BLaER1 treated with 17β-estradiol and CSF1 and Interleukin-3, amounts not matched to agents 10 nM and 100 nM (cell line): Measurements from ENCODE around the gene PDK1.
A peak's percentile ranks its signal among the peaks of the same experiment; 100 is the strongest.
"Not testable (repeated sequence)": the region's sequence is repeated elsewhere in the genome, so short reads cannot be mapped to it uniquely, and the experiment has no call there.

ENCODE experiments used
- H3K27ac ChIP-seq, 11 experiments: shearing (Covaris generic); formaldehyde crosslinking; 2 replicates each; pipeline ENCODE4 v1.8.1; 2022
- H3K27me3 ChIP-seq, 11 experiments: shearing (Covaris generic); formaldehyde crosslinking; 2 replicates each; pipeline ENCODE4 v1.8.1; 2022
- H3K36me3 ChIP-seq, 11 experiments: shearing (Covaris generic); formaldehyde crosslinking; 2 replicates each; pipeline ENCODE4 v1.8.1; 2022
- H3K4me1 ChIP-seq, 10 experiments: shearing (Covaris generic); formaldehyde crosslinking; 2 replicates each; pipeline ENCODE4 v1.8.1; 2022
- H3K4me2 ChIP-seq, 11 experiments: shearing (Covaris generic); formaldehyde crosslinking; 2 replicates each; pipeline ENCODE4 v1.8.1; 2022
- H3K4me3 ChIP-seq, 10 experiments: shearing (Covaris generic); formaldehyde crosslinking; 2 replicates each; pipeline ENCODE4 v1.8.1; 2022
- H3K9ac ChIP-seq, 11 experiments: shearing (Covaris generic); formaldehyde crosslinking; 2 replicates each; pipeline ENCODE4 v1.8.1; 2022
- H3K9me3 ChIP-seq, 11 experiments: shearing (Covaris generic); formaldehyde crosslinking; replicated peaks in 1 of 11; 2 replicates each; pipeline ENCODE4 v1.8.1; 2022
- H4K20me1 ChIP-seq, 11 experiments: shearing (Covaris generic); formaldehyde crosslinking; 2 replicates each; pipeline ENCODE4 v1.8.1; 2022
- Cebpa-rat ChIP-seq, 11 experiments: shearing (Covaris generic); IDR thresholded peaks; 2 replicates each; pipeline ENCODE4 v1.8.1; 2022

Gene PDK1

GRCh38 chr2:172545408-172546075 lies 10.3 kb upstream of the PDK1 start:
- Histone ChIP-seq H3K27me3 (no peaks in the 10 kb centered on the region), H4K20me1 (no peaks in the 10 kb centered on the region), H3K4me1 (peaks cover 0 to 4% (median 0%) of the 10 kb centered on the region in 10 experiments; a peak in 2 of 20 replicates), H3K9ac (no peak overlapping the region), H3K4me3 (no peak overlapping the region), H3K9me3 (peaks cover 87 to 97% (median 92%) of the 10 kb centered on the region in 11 experiments), H3K27ac (no peak overlapping the region), H3K36me3 (peaks cover 23 to 86% (median 65%) of the 10 kb centered on the region in 11 experiments), H3K4me2 (no peak overlapping the region)
- no peak for TF ChIP-seq Cebpa-rat (IDR thresholded peaks at IDR 0.05)

DNA sequence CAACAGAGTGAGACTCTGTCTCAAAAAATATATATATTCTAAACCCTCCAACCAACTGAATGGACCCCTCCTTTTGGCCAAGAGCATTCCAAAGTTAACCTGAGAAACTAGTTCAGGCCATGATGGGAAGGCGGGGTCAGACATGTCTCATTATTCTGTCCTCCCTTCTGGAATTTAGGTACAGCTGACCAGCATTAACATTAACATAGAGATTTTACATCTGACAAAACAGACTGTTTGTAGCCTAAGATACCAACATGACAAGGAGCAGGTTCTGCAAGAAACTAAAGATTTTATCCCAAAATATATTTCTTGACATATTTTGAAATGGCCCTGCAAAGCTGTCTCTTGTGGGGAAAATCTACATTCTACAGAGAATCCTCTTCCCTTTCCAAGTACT lies 6.8 kb upstream of the PDK1 start:
- Histone ChIP-seq H3K27me3 (no peaks in the 10 kb centered on the region), H3K4me3 (0 out of 20 replicates have a peak overlapping the region, but pooled peaks of 1 of the 10 experiments have one; percentile 5), H3K27ac (no peak overlapping the region), H3K4me1 (peaks cover under 1 to 36% (median 9%) of the 10 kb centered on the region in 10 experiments; a peak in 13 of 20 replicates), H3K9ac (no peak overlapping the region), H3K4me2 (no peak overlapping the region), H4K20me1 (no peaks in the 10 kb centered on the region), H3K36me3 (peaks cover 18 to 62% (median 44%) of the 10 kb centered on the region in 11 experiments), H3K9me3 (peaks cover 51 to 61% (median 56%) of the 10 kb centered on the region in 11 experiments)
- no peak for TF ChIP-seq Cebpa-rat (IDR thresholded peaks at IDR 0.05)

- Histone ChIP-seq H3K36me3 (peaks cover 16 to 56% (median 38%) of the 10 kb centered on the region in 11 experiments), H3K9me3 (peaks cover 44 to 54% (median 49%) of the 10 kb centered on the region in 11 experiments), H3K4me1 (peaks cover 7 to 43% (median 14%) of the 10 kb centered on the region in 10 experiments; a peak in 18 of 20 replicates)
- not testable (repeated sequence) for H3K4me2 ChIP-seq, H3K4me3 ChIP-seq, H3K27ac ChIP-seq, H3K9ac ChIP-seq, H3K27me3 ChIP-seq, H4K20me1 ChIP-seq
Observed at GRCh38 chr2:172549802-172550201, 6.1 kb upstream of the PDK1 start.

GRCh38 chr2:172550419-172550818 lies 5.5 kb upstream of the PDK1 start:
- Histone ChIP-seq H3K9ac (no peak overlapping the region), H3K4me2 (no peak overlapping the region; a peak in 1 of 22 replicates), H4K20me1 (no peaks in the 10 kb centered on the region), H3K36me3 (peaks cover 16 to 51% (median 38%) of the 10 kb centered on the region in 11 experiments), H3K27me3 (no peaks in the 10 kb centered on the region), H3K9me3 (peaks cover 38 to 48% (median 43%) of the 10 kb centered on the region in 11 experiments), H3K4me1 (peaks cover 11 to 47% (median 19%) of the 10 kb centered on the region in 10 experiments; a peak in 18 of 20 replicates), H3K4me3 (no peak overlapping the region), H3K27ac (no peak overlapping the region)
- no peak for TF ChIP-seq Cebpa-rat (IDR thresholded peaks at IDR 0.05)

- Histone ChIP-seq H3K27me3 (no peaks in the 10 kb centered on the region), H3K36me3 (peaks cover 12 to 43% (median 32%) of the 10 kb centered on the region in 11 experiments), H3K9ac (no peak overlapping the region), H3K9me3 (peaks cover 30 to 40% (median 35%) of the 10 kb centered on the region in 11 experiments), H3K4me3 (no peak overlapping the region), H3K27ac (no peak overlapping the region), H3K4me2 (peak overlapping the region in 2 of 11 experiments; percentile 50 to 82; a peak in 5 of 22 replicates), H4K20me1 (no peaks in the 10 kb centered on the region), H3K4me1 (peaks cover 11 to 47% (median 19%) of the 10 kb centered on the region in 10 experiments; a peak in 18 of 20 replicates)
- TF ChIP-seq Cebpa-rat (IDR thresholded peaks at IDR 0.05) = no peak
Observed at GRCh38 chr2:172551271-172551670, 4.6 kb upstream of the PDK1 start.

- Histone ChIP-seq H3K9ac (no peak overlapping the region), H3K4me1 (peaks cover 22 to 56% (median 30%) of the 10 kb centered on the region in 10 experiments), H3K9me3 (peaks cover 15 to 25% (median 20%) of the 10 kb centered on the region in 11 experiments), H3K27ac (0 out of 22 replicates have a peak overlapping the region, but pooled peaks of 1 of the 11 experiments have one; percentile 2), H3K4me2 (peak overlapping the region in 5 of 11 experiments; percentile 9 to 82 (median 36); a peak in 8 of 22 replicates), H3K36me3 (peaks cover 3 to 29% (median 19%) of the 10 kb centered on the region in 11 experiments), H3K27me3 (no peaks in the 10 kb centered on the region), H3K4me3 (no peak overlapping the region), H4K20me1 (peaks cover 0 to 9% (median 0%) of the 10 kb centered on the region in 11 experiments; a peak in 9 of 22 replicates)
- no peak for TF ChIP-seq Cebpa-rat (IDR thresholded peaks at IDR 0.05)
Observed at GRCh38 chr2:172552547-172553291, 3.2 kb upstream of the PDK1 start.

GRCh38 chr2:172554352-172555271 lies 1.3 kb upstream of the PDK1 start:
- Histone ChIP-seq H3K27ac (peak overlapping the region in 10 of 11 experiments; percentile 82 to 97 (median 88); a peak in 17 of 22 replicates), H3K9ac (peak overlapping the region; percentile 84 to 96 (median 93))

DNA sequence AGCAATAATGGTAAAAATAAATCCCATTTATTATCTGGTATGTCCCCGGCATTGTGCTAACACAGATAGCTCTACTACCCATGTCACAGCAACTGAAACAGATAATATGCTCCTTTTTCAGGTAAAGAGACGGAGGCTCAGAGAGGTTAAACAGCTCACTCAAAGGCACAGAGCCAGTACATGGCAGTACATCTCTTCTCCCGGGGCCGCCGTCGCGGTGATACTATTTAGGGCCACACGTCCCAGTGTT lies 693 bp upstream of the PDK1 start:
- Histone ChIP-seq H4K20me1 (peaks cover 0 to 32% (median 5%) of the 10 kb centered on the region in 11 experiments; a peak in 10 of 22 replicates), H3K4me1 (peaks cover 31 to 68% (median 42%) of the 10 kb centered on the region in 10 experiments), H3K4me2 (peak overlapping the region; percentile 64 to 89 (median 82)), H3K4me3 (peak overlapping the region; percentile 79 to 99 (median 90)), H3K27ac (peak overlapping the region; percentile 68 to 97 (median 88)), H3K27me3 (no peaks in the 10 kb centered on the region), H3K9ac (peak overlapping the region; percentile 84 to 96 (median 93)), H3K36me3 (peaks cover 7 to 22% (median 15%) of the 10 kb centered on the region in 11 experiments), H3K9me3 (peaks cover 0 to under 1% (median 0%) of the 10 kb centered on the region in 11 experiments; a peak in 1 of 22 replicates)
- TF ChIP-seq Cebpa-rat (IDR thresholded peaks at IDR 0.05) = no peak

More at GRCh38 chr2:172554352-172555271, 1.3 kb upstream of the PDK1 start:
- Histone ChIP-seq H3K9me3 (peaks cover 0 to 6% (median 2%) of the 10 kb centered on the region in 11 experiments; a peak in 13 of 22 replicates), H3K27me3 (no peaks in the 10 kb centered on the region), H3K4me3 (peak overlapping the region; percentile 79 to 99 (median 90)), H4K20me1 (peaks cover 0 to 26% (median 5%) of the 10 kb centered on the region in 11 experiments; a peak in 10 of 22 replicates), H3K36me3 (peaks cover under 1 to 21% (median 9%) of the 10 kb centered on the region in 11 experiments; a peak in 19 of 22 replicates), H3K4me1 (peaks cover 31 to 68% (median 39%) of the 10 kb centered on the region in 10 experiments), H3K4me2 (peak overlapping the region; percentile 64 to 89 (median 82))
- no peak for TF ChIP-seq Cebpa-rat (IDR thresholded peaks at IDR 0.05)
